ENCODE measurements around the gene METAP2.
"Not testable (repeated sequence)": the region's sequence is repeated elsewhere in the genome, so short reads cannot be mapped to it uniquely, and the experiment has no call there.

The METAP2 gene

GRCh38 chr12:95458761-95459160 lies 15.2 kb upstream of the METAP2 start:
- TF ChIP-seq ZNF274 (IDR thresholded peaks at IDR 0.05; ENCODE audit: low read depth, low read length): no peak
- no peak overlapping the region for H3K4me3 ChIP-seq (ENCODE audit: low read length)

DNA sequence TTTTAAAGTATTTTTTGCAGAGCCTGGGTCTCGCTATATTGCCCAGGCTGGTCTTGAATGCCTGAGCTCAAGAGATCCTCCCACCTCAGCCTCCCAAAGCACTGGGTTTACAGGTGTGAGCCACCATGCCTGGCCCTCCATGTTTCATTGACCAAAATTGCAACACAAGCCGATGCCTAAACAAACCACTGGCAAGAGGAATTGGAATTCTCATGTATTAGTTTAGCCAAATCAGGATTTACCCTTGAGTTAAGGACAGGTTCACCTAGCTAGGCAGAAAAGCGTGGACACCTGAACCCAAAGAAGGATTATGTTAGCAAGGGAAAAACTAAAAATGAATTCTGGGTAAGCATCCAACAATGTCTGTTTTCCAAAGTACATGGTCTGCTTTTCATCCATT lies 14.6 kb upstream of the METAP2 start:
- TF ChIP-seq ZNF274 (IDR thresholded peaks at IDR 0.05; ENCODE audit: low read depth, low read length): no peak
- H3K4me3 ChIP-seq (ENCODE audit: low read length): no peak overlapping the region

GRCh38 chr12:95460105-95460504 lies 13.8 kb upstream of the METAP2 start:
- no peak overlapping the region for H3K4me3 ChIP-seq (ENCODE audit: low read length)
- TF ChIP-seq ZNF274 (IDR thresholded peaks at IDR 0.05; ENCODE audit: low read depth, low read length): no peak

GRCh38 chr12:95460896-95461295 lies 13.1 kb upstream of the METAP2 start:
- H3K4me3 ChIP-seq (ENCODE audit: low read length): no peak overlapping the region

GRCh38 chr12:95462081-95462480 lies 11.9 kb upstream of the METAP2 start:
- H3K4me3 ChIP-seq (ENCODE audit: low read length): no peak overlapping the region

More at GRCh38 chr12:95460896-95461295, 13.1 kb upstream of the METAP2 start:
- TF ChIP-seq ZNF274 (IDR thresholded peaks at IDR 0.05; ENCODE audit: low read depth, low read length): no peak

DNA sequence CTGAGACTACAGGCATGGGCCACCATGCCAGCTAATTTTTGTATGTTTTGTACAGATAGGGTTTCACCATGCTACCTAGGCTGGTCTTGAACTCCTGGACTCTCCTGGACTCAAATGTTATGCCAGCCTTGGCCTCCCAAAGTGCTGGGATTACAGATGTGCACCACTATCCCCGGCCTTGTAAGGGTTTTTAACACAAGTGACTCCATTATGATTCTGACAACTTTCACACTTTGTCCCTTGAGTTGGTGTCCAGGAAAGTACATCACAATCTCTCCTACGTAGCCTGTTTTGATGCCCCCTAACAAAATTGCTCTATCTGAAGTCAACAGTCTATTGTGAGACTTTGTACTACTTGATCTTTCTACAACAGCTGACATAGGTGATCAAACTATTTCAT lies 11.4 kb upstream of the METAP2 start:
- no peak for TF ChIP-seq ZNF274 (IDR thresholded peaks at IDR 0.05; ENCODE audit: low read depth, low read length)
- H3K4me3 ChIP-seq (ENCODE audit: low read length): no peak overlapping the region

More at GRCh38 chr12:95462081-95462480, 11.9 kb upstream of the METAP2 start:
- TF ChIP-seq ZNF274 (IDR thresholded peaks at IDR 0.05; ENCODE audit: low read depth, low read length): no peak

DNA sequence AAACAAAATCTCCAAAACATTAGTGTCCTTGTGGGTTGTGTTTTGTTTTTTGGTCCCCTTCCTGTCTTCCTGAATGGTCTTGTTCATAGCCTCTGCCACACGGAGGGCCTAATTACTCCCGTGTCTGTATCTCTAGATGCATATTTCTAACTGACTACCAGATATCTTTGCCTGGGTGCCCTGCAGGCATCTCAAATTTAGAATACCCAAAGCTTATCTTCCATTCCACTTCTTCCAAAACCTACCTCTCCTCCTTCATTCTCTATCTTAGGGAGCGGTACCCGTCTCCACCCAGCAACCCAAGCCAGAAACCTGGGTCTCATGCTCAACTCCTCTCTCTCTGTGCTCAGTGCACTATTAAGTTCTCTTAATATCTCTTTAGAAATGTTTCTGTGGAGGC lies 10.9 kb upstream of the METAP2 start:
- no peak overlapping the region for H3K4me3 ChIP-seq (ENCODE audit: low read length)
- TF ChIP-seq ZNF274 (IDR thresholded peaks at IDR 0.05; ENCODE audit: low read depth, low read length): no peak

DNA sequence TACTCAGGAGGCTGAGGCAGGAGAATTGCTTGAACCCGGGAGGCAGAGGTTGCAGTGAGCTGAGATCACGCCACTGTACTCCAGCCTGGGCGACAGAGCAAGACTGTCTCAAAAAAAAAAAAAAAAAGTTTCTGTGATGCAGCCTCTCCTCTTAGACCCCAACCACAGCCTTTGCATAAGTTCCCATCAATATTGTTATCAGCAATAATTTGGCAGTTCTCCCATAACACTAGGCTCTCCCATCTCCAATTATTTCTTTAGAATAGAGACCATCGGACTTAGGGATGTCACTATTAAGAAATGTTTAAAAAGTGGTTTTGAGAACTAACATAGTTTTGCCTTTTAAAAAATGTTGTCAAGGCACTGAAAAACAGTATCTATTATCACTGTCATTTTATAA lies 10.2 kb upstream of the METAP2 start:
- H3K4me3 ChIP-seq (ENCODE audit: low read length): not testable (repeated sequence)

GRCh38 chr12:95465275-95465674 lies 8.7 kb upstream of the METAP2 start:
- TF ChIP-seq ZNF274 (IDR thresholded peaks at IDR 0.05; ENCODE audit: low read depth, low read length): no peak
- no peak overlapping the region for H3K4me3 ChIP-seq (ENCODE audit: low read length)

DNA sequence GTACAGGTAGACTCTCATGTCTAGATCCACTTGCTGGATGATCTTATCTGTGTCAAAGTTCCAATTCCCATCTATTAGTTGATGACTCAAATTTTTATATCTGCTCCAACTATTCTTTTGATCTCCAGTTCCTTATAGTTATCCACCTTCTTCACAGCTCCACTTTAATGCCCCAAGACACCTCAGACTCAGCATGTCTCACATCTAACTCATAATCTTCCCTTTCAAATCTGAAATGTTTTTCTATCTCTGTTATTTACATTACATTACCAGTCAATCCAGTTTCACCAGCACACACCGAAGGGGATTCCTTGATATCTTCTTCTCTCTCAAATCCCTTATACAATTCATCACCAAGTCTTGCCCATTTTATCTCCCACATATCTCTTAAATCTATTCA lies 3.7 kb upstream of the METAP2 start:
- H3K4me3 ChIP-seq (ENCODE audit: low read length): no peak overlapping the region
- no peak for TF ChIP-seq ZNF274 (IDR thresholded peaks at IDR 0.05; ENCODE audit: low read depth, low read length)

DNA sequence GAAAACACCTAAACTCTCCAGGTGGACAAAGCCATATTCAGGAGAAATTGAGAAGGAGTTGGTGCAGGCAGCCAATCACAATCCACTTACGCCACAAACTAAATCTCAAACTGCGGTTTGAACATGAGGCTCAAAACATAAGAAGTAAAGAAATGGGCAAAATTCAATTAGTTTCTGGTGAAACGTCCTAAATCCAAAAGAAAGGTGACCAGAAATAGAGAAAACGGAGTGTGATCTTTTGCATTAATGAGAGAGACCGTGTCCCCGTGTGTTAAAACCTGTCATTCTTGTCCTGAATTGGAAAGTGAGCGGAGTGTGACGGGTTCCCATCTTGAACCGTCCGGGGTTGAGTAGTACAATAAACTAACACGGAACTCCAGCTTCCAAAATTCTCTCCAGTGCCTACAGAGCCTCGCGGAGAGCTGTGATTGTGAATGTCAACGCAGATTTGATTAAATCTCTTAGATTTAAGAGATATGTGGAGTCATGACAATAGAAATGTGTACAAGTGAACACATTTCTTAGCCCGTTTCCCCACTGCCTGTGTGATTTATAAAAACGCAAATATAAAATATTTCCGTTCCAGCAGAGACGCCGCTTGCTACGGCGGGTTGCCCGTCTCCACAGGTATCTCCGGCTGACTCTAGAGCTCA lies 595 bp upstream of the METAP2 start:
- H3K4me3 ChIP-seq (ENCODE audit: low read length): peak overlapping the region; percentile 95
- no peak for TF ChIP-seq ZNF274 (IDR thresholded peaks at IDR 0.05; ENCODE audit: low read depth, low read length)

DNA sequence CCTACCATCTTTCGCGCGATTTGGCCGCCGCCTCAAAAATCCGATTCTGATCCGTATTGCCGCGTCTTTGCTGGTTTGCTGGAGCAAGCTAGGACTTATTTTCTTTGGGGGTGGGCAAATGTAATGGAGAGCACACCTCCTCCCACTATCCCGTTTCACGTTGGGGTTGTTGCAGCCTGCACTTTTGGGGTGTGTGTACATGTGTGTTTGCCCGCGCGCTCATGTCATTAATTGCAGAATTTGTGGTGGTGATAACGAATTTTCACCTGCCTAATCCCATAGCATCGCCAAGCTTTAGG lies 657 bp downstream of the METAP2 start:
- peak overlapping the region; percentile 95 for H3K4me3 ChIP-seq (ENCODE audit: low read length)
- TF ChIP-seq ZNF274 (IDR thresholded peaks at IDR 0.05; ENCODE audit: low read depth, low read length): no peak

- no peak overlapping the region for H3K4me3 ChIP-seq (ENCODE audit: low read length)
- TF ChIP-seq ZNF274 (IDR thresholded peaks at IDR 0.05; ENCODE audit: low read depth, low read length): no peak
Observed at GRCh38 chr12:95480230-95480629, 6.3 kb downstream of the METAP2 start.

- H3K4me3 ChIP-seq (ENCODE audit: low read length): no peak overlapping the region
- TF ChIP-seq ZNF274 (IDR thresholded peaks at IDR 0.05; ENCODE audit: low read depth, low read length): no peak
Observed at GRCh38 chr12:95481072-95481471, 7.1 kb downstream of the METAP2 start.

DNA sequence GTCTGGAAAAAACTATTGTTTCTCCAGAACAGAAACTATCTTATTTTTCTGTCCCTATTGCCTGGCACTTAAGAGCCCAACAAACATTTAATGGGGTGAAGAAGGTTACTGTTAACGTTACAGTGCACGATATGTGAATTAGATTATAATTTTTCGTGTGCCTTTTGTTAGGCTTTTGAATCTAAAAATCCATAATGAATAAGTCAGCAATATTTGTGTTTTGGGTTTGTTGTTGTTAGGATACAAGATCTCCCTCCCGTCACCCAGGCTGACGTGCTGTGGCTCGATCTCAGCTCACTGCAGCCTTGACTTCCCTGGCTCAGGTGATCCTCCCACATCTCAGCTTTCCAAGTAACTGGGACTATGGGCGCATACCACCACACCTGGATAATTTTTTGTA lies 7.9 kb downstream of the METAP2 start:
- H3K4me3 ChIP-seq (ENCODE audit: low read length): no peak overlapping the region
- TF ChIP-seq ZNF274 (IDR thresholded peaks at IDR 0.05; ENCODE audit: low read depth, low read length): no peak

- H3K4me3 ChIP-seq (ENCODE audit: low read length): not testable (repeated sequence)
Observed at GRCh38 chr12:95482564-95482963, 8.6 kb downstream of the METAP2 start.
